ENCODE data around the gene CTDSPL.

- TF ChIP-seq POLR2A (IDR thresholded peaks at IDR 0.05) (no peak), EP300 (IDR thresholded peaks at IDR 0.05) (no peak)
Observed at GRCh38 chr3:37862219-37862902, 681 bp downstream of the CTDSPL start.
